ENCODE data around the gene ABCA2.
"Not testable (repeated sequence)": the region's sequence is repeated elsewhere in the genome, so short reads cannot be mapped to it uniquely, and the experiment has no call there.

The ABCA2 gene

DNA sequence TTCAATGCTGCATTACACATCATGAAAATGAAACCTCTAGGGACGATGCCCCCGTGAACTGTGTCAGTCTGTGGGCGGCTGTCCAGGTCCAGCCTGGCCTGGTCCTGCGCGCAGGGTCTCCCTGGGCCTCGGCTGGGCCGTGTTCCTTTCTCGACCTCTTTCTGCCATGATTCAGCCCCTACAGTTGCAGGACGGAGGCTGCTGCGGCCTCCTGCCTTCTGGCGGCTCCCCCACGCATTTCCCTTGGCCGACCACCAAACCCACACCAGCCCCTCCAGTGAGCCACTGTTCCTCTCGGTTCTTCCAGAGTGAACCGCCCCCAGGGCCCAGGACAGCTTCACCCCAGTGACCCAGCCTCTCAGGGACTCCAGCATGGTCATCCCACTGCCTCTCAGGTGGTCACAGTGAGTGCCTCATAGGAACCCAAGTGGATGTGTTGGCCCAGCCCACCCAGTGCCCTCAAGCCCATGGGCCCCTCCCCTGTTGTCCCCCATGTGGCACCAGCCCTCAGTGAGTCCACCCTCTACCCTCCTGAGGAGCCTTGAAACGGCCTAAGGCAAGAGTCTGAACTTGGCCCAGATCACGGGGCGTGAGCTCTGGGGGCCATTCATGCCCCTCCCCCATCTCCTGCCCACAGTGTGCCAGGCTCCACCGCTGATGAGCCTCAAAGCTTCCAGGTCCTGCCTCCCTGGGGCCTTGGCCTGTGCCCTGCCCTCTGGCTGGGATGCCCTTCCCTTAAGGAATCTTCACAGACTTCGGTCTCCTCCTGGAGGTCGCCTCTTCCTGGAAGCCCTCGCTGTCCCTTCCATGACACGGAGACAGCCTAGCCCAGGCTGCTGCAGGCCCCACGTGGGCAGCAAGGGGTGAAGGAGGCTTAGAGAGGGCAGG is 21.7 kb downstream of the ABCA2 start:
- ATAC-seq, result no peak
- TF ChIP-seq OSR1 (CRISPR knock-in tag; IDR thresholded peaks at IDR 0.05) (no peak), SNAI2 (CRISPR knock-in tag; IDR thresholded peaks at IDR 0.05) (no peak), TOX (CRISPR knock-in tag; IDR thresholded peaks at IDR 0.05; ENCODE audit: borderline replicate concordance) (no peak), ISL1 (CRISPR knock-in tag; IDR thresholded peaks at IDR 0.05) (no peak), GLIS3 (CRISPR knock-in tag; IDR thresholded peaks at IDR 0.05) (no peak), ARNTL (CRISPR knock-in tag; IDR thresholded peaks at IDR 0.05; ENCODE audit: borderline replicate concordance, low read depth) (no peak)
- TF ChIP-seq, protein P1, sequence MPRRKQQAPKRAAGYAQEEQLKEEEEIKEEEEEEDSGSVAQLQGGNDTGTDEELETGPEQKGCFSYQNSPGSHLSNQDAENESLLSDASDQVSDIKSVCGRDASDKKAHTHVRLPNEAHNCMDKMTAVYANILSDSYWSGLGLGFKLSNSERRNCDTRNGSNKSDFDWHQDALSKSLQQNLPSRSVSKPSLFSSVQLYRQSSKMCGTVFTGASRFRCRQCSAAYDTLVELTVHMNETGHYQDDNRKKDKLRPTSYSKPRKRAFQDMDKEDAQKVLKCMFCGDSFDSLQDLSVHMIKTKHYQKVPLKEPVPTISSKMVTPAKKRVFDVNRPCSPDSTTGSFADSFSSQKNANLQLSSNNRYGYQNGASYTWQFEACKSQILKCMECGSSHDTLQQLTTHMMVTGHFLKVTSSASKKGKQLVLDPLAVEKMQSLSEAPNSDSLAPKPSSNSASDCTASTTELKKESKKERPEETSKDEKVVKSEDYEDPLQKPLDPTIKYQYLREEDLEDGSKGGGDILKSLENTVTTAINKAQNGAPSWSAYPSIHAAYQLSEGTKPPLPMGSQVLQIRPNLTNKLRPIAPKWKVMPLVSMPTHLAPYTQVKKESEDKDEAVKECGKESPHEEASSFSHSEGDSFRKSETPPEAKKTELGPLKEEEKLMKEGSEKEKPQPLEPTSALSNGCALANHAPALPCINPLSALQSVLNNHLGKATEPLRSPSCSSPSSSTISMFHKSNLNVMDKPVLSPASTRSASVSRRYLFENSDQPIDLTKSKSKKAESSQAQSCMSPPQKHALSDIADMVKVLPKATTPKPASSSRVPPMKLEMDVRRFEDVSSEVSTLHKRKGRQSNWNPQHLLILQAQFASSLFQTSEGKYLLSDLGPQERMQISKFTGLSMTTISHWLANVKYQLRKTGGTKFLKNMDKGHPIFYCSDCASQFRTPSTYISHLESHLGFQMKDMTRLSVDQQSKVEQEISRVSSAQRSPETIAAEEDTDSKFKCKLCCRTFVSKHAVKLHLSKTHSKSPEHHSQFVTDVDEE (CRISPR knock-in tag; IDR thresholded peaks at IDR 0.05), result no peak
- TF ChIP-seq, protein P2, sequence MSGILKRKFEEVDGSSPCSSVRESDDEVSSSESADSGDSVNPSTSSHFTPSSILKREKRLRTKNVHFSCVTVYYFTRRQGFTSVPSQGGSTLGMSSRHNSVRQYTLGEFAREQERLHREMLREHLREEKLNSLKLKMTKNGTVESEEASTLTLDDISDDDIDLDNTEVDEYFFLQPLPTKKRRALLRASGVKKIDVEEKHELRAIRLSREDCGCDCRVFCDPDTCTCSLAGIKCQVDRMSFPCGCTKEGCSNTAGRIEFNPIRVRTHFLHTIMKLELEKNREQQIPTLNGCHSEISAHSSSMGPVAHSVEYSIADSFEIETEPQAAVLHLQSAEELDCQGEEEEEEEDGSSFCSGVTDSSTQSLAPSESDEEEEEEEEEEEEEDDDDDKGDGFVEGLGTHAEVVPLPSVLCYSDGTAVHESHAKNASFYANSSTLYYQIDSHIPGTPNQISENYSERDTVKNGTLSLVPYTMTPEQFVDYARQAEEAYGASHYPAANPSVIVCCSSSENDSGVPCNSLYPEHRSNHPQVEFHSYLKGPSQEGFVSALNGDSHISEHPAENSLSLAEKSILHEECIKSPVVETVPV (CRISPR knock-in tag; IDR thresholded peaks at IDR 0.05), result no peak

DNA sequence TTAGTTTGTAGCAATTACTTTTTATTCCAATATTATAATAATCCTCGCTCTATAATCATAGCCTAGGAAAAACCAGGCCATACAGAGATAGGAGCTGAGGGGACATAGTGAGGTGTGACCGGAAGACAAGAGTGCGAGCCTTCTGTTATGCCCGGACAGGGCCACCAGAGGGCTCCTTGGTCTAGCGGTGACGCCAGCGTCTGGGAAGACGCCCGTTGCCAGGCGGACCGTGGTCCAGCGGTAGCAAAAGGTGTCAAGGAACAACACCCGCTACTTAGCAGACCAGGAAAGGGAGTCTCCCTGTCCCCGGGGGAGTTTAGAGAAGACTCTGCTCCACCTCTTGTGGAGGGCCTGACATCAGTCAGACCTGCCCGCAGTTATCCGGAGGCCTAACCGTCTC is 23.8 kb downstream of the ABCA2 start:
- not testable (repeated sequence) for ATAC-seq

DNA sequence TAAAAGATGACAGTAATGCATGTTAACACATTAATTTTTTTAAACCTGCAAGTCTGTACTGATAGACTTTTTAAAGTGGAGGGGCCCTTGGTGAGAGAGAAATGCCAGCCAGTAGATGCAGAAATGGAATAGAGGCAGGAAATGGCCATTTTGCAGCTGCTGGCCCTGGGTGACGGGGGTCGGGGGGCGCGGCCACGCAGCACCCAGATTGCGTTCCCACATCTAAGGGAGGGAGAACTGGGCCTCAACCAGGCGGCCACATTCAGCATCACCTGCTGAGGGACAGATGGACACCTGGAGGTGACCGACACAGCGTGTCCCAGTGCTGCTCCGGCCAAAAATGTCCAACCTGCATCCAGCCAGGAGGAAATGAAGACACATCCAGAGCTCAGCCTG is 25.4 kb downstream of the ABCA2 start:
- TF ChIP-seq ZNF565 (CRISPR knock-in tag; conservative IDR thresholded peaks at IDR 0.05; ENCODE audit: low read depth) (no peak), TOX (CRISPR knock-in tag; IDR thresholded peaks at IDR 0.05; ENCODE audit: borderline replicate concordance) (no peak), ISL1 (CRISPR knock-in tag; IDR thresholded peaks at IDR 0.05) (no peak), ZNF8 (CRISPR knock-in tag; IDR thresholded peaks at IDR 0.05) (no peak), ARNTL (CRISPR knock-in tag; IDR thresholded peaks at IDR 0.05; ENCODE audit: borderline replicate concordance, low read depth) (no peak), ZFP30 (CRISPR knock-in tag; IDR thresholded peaks at IDR 0.05) (no peak), OSR1 (CRISPR knock-in tag; IDR thresholded peaks at IDR 0.05) (no peak), RARB (CRISPR knock-in tag; IDR thresholded peaks at IDR 0.05) (no peak), PPARA (CRISPR knock-in tag; IDR thresholded peaks at IDR 0.05; ENCODE audit: borderline replicate concordance) (no peak), GLIS3 (CRISPR knock-in tag; IDR thresholded peaks at IDR 0.05) (no peak), ZC3H10 (CRISPR knock-in tag; IDR thresholded peaks at IDR 0.05) (no peak), CSDC2 (CRISPR knock-in tag; IDR thresholded peaks at IDR 0.05) (no peak), BACH2 (CRISPR knock-in tag; IDR thresholded peaks at IDR 0.05; ENCODE audit: borderline replicate concordance) (no peak)
- TF ChIP-seq, protein P3, sequence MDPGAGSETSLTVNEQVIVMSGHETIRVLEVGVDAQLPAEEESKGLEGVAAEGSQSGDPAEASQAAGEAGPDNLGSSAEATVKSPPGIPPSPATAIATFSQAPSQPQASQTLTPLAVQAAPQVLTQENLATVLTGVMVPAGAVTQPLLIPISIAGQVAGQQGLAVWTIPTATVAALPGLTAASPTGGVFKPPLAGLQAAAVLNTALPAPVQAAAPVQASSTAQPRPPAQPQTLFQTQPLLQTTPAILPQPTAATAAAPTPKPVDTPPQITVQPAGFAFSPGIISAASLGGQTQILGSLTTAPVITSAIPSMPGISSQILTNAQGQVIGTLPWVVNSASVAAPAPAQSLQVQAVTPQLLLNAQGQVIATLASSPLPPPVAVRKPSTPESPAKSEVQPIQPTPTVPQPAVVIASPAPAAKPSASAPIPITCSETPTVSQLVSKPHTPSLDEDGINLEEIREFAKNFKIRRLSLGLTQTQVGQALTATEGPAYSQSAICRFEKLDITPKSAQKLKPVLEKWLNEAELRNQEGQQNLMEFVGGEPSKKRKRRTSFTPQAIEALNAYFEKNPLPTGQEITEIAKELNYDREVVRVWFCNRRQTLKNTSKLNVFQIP (CRISPR knock-in tag; IDR thresholded peaks at IDR 0.05; ENCODE audit: borderline replicate concordance, low read depth), result no peak
- TF ChIP-seq, protein P4, sequence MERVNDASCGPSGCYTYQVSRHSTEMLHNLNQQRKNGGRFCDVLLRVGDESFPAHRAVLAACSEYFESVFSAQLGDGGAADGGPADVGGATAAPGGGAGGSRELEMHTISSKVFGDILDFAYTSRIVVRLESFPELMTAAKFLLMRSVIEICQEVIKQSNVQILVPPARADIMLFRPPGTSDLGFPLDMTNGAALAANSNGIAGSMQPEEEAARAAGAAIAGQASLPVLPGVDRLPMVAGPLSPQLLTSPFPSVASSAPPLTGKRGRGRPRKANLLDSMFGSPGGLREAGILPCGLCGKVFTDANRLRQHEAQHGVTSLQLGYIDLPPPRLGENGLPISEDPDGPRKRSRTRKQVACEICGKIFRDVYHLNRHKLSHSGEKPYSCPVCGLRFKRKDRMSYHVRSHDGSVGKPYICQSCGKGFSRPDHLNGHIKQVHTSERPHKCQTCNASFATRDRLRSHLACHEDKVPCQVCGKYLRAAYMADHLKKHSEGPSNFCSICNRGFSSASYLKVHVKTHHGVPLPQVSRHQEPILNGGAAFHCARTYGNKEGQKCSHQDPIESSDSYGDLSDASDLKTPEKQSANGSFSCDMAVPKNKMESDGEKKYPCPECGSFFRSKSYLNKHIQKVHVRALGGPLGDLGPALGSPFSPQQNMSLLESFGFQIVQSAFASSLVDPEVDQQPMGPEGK (CRISPR knock-in tag; IDR thresholded peaks at IDR 0.05; ENCODE audit: borderline replicate concordance), result no peak
- ATAC-seq, result no peak

DNA sequence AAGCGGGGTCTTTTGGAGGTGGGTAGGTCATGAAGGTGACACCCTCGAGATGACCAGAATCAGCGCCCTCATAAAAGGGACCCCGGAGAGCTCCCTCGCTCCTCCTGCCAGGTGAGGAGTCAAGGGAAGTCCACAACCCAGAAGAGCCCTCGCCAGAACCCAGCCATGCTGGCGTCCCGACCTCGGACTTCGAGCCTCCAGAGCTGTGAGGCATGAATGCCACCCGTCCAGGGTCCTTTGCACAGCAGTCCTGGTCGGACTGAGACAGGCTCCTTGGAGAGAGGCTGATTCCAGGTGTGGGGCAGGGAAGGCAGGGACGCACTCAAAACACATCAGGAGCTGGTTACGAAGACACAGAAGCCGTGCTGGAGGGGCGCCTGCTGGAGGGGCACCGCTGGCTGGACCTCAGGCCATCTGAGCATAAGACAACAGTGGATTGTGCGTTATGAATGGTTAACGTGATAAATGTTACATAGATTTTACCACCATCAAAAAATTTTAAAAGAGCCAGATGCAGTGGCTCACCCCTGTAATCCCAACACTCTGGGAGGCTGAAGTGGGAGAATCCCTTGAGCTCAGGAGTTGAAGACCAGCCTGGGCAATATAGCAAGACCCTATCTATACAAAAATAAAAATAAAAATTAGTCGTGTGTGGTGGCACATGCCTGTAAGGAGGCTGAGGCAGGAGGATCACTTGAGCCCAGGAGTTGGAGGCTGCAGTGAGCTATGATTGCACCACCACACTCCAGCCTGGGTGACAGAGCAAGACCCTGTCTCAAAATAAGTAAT is 26.0 kb downstream of the ABCA2 start:
- no peak for ATAC-seq
- no peak for TF ChIP-seq TOX (CRISPR knock-in tag; IDR thresholded peaks at IDR 0.05; ENCODE audit: borderline replicate concordance)
- no peak for TF ChIP-seq ZC3H10 (CRISPR knock-in tag; IDR thresholded peaks at IDR 0.05)
- TF ChIP-seq GLIS3 (CRISPR knock-in tag; IDR thresholded peaks at IDR 0.05), result no peak
- TF ChIP-seq ARNTL (CRISPR knock-in tag; IDR thresholded peaks at IDR 0.05; ENCODE audit: borderline replicate concordance, low read depth), result no peak
- no peak for TF ChIP-seq CSDC2 (CRISPR knock-in tag; IDR thresholded peaks at IDR 0.05)
- TF ChIP-seq ZNF8 (CRISPR knock-in tag; IDR thresholded peaks at IDR 0.05), result no peak
- TF ChIP-seq ZFP30 (CRISPR knock-in tag; IDR thresholded peaks at IDR 0.05), result no peak
- TF ChIP-seq, protein P4 (CRISPR knock-in tag; IDR thresholded peaks at IDR 0.05; ENCODE audit: borderline replicate concordance), result no peak
- TF ChIP-seq, protein P5, sequence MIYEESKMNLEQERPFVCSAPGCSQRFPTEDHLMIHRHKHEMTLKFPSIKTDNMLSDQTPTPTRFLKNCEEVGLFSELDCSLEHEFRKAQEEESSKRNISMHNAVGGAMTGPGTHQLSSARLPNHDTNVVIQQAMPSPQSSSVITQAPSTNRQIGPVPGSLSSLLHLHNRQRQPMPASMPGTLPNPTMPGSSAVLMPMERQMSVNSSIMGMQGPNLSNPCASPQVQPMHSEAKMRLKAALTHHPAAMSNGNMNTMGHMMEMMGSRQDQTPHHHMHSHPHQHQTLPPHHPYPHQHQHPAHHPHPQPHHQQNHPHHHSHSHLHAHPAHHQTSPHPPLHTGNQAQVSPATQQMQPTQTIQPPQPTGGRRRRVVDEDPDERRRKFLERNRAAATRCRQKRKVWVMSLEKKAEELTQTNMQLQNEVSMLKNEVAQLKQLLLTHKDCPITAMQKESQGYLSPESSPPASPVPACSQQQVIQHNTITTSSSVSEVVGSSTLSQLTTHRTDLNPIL (CRISPR knock-in tag; IDR thresholded peaks at IDR 0.05; ENCODE audit: low read depth), result no peak
- no peak for TF ChIP-seq SNAI2 (CRISPR knock-in tag; IDR thresholded peaks at IDR 0.05)
- TF ChIP-seq ESRRG (CRISPR knock-in tag; IDR thresholded peaks at IDR 0.05), result no peak

All from SK-N-SH treated with all-trans-retinoic acid at 6 μM for 48 hours (cell line).